Astrocyte (in vitro differentiated cells and primary cell): ENCODE data around the gene ST14. TPM values are rescaled to one million over a fixed set of nuclear protein-coding genes. Genes with fewer than 3 reads are reported as not detected.

Experiments used
- DNase-seq: peaks from one replicate; pipeline ENCODE4 v3.0.0-alpha.2; 2010; ENCODE audit warnings: low read depth
- FAIRE-seq: peaks from 2 replicates; lab custom pipeline; 2011; peaks lifted over from hg19 to GRCh38; lab: Jason Lieb, UNC
- H2AFZ ChIP-seq: 2 replicates; pipeline ENCODE4 v1.6.0; 2012; ENCODE audit warnings: low read depth, low read length, inconsistent platforms
- H3K27ac ChIP-seq: 2 replicates; pipeline ENCODE4 v1.5.1; 2011; ENCODE audit warnings: low read depth, low read length, inconsistent platforms
- H3K27me3 ChIP-seq: 2 replicates; pipeline ENCODE4 v1.6.0; 2011; ENCODE audit warnings: low read length, inconsistent platforms; ENCODE audit not compliant: insufficient read depth
- H3K36me3 ChIP-seq: 2 replicates; pipeline ENCODE4 v1.5.1; 2011; ENCODE audit warnings: low read length, inconsistent platforms; ENCODE audit not compliant: insufficient read depth
- H3K4me1 ChIP-seq: 2 replicates; pipeline ENCODE4 v1.5.1; 2011; ENCODE audit warnings: low read length, inconsistent platforms; ENCODE audit not compliant: insufficient read depth
- H3K4me2 ChIP-seq: 2 replicates; pipeline ENCODE4 v1.6.0; 2012; ENCODE audit warnings: low read length, inconsistent platforms
- H3K4me3 ChIP-seq: 2 replicates; pipeline ENCODE4 v1.5.1; 2011; ENCODE audit warnings: low read depth, mild to moderate bottlenecking, low read length, inconsistent platforms; ENCODE audit not compliant: insufficient read depth
- H3K79me2 ChIP-seq: 2 replicates; pipeline ENCODE4 v1.6.0; 2012; ENCODE audit warnings: mild to moderate bottlenecking, low read length, inconsistent platforms; ENCODE audit not compliant: insufficient read depth
- H3K9ac ChIP-seq: 2 replicates; pipeline ENCODE4 v1.6.0; 2012; ENCODE audit warnings: mild to moderate bottlenecking, low read length, inconsistent platforms
- H3K9me3 ChIP-seq: 2 replicates; pipeline ENCODE4 v1.5.1; 2012; ENCODE audit warnings: low read depth, mild to moderate bottlenecking, low read length, inconsistent platforms; ENCODE audit not compliant: insufficient read depth
- H4K20me1 ChIP-seq: 2 replicates; pipeline ENCODE4 v1.6.0; 2012; ENCODE audit warnings: low read length, inconsistent platforms; ENCODE audit not compliant: insufficient read depth
- H3K27ac Mint-ChIP-seq: one replicate; pipeline ENCODE4 v1.8.0; 2021; ENCODE audit warnings: mild to moderate bottlenecking, mixed read lengths; ENCODE audit not compliant: unreplicated experiment
- H3K27me3 Mint-ChIP-seq: one replicate; pipeline ENCODE4 v1.8.0; 2021; ENCODE audit warnings: low read depth, mixed read lengths; ENCODE audit not compliant: unreplicated experiment
- H3K36me3 Mint-ChIP-seq: one replicate; pipeline ENCODE4 v1.8.0; 2021; ENCODE audit warnings: low read depth, mixed read lengths; ENCODE audit not compliant: unreplicated experiment
- H3K4me1 Mint-ChIP-seq: one replicate; pipeline ENCODE4 v1.8.0; 2021; ENCODE audit warnings: low read depth, mixed read lengths; ENCODE audit not compliant: unreplicated experiment
- H3K4me3 Mint-ChIP-seq: one replicate; pipeline ENCODE4 v1.8.0; 2021; ENCODE audit warnings: mild to moderate bottlenecking, moderate library complexity, mixed read lengths; ENCODE audit not compliant: unreplicated experiment
- H3K9me3 Mint-ChIP-seq: one replicate; pipeline ENCODE4 v1.8.0; 2021; ENCODE audit warnings: mild to moderate bottlenecking, mixed read lengths; ENCODE audit not compliant: unreplicated experiment
- EZH2 ChIP-seq: IDR thresholded peaks from 2 replicates; pipeline ENCODE4 v1.6.1; 2012; ENCODE audit warnings: mild to moderate bottlenecking, low read length, inconsistent platforms; ENCODE audit not compliant: insufficient read depth
- total RNA-seq: library from RNA; stranded (reverse); gene quantifications from 2 replicates; pipeline ENCODE4 v1.2.1, GENCODE V29; 2021
- TF ChIP-seq, protein P1 (sequence below): IDR thresholded peaks from 2 replicates; pipeline ENCODE4 v1.5.1; 2011; ENCODE audit warnings: low read depth, mild to moderate bottlenecking, inconsistent platforms, low read length, moderate library complexity; ENCODE audit not compliant: insufficient read depth

Gene ST14
- total RNA-seq, 1 donor from 2014 or later: 4.2 TPM

DNA sequence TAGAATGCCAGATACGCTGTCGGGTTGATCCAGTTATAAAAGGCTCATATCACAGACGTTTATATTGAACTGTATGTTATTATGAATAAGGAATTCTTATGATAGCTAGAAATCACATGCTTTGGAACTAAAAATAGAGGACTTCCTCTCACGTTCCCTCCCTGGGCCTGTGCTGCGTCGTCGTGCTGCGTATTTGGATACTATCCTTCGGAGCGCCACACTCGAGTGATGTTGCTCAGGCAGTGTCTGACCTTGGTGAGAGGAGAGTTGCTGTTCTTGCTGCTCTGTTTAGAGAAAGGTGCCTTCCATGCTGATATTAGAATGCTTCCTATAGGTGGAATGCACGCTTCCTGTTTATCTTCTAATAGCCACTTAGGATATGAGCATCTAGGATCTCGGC lies 20.2 kb upstream of the ST14 start:
- DNase-seq (no peak), FAIRE-seq (no peak)
- peaks cover 32% of the 10 kb centered on the region for H3K36me3 Mint-ChIP-seq
- H3K27me3 ChIP-seq: no peaks in the 10 kb centered on the region
- peaks cover 3% of the 10 kb centered on the region for H3K4me1 ChIP-seq
- H3K27ac Mint-ChIP-seq: no peak overlapping the region
- H3K9me3 Mint-ChIP-seq: no peaks in the 10 kb centered on the region
- H3K4me3 ChIP-seq: no peak overlapping the region
- H3K4me2 ChIP-seq: no peak overlapping the region
- peaks cover 8% of the 10 kb centered on the region for H3K4me1 Mint-ChIP-seq
- H4K20me1 ChIP-seq: peaks cover 32% of the 10 kb centered on the region
- no peak overlapping the region for H3K4me3 Mint-ChIP-seq
- H3K27ac ChIP-seq: no peak overlapping the region
- H3K27me3 Mint-ChIP-seq: no peaks in the 10 kb centered on the region
- H2AFZ ChIP-seq: no peak overlapping the region
- TF ChIP-seq, protein P1, sequence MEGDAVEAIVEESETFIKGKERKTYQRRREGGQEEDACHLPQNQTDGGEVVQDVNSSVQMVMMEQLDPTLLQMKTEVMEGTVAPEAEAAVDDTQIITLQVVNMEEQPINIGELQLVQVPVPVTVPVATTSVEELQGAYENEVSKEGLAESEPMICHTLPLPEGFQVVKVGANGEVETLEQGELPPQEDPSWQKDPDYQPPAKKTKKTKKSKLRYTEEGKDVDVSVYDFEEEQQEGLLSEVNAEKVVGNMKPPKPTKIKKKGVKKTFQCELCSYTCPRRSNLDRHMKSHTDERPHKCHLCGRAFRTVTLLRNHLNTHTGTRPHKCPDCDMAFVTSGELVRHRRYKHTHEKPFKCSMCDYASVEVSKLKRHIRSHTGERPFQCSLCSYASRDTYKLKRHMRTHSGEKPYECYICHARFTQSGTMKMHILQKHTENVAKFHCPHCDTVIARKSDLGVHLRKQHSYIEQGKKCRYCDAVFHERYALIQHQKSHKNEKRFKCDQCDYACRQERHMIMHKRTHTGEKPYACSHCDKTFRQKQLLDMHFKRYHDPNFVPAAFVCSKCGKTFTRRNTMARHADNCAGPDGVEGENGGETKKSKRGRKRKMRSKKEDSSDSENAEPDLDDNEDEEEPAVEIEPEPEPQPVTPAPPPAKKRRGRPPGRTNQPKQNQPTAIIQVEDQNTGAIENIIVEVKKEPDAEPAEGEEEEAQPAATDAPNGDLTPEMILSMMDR: no peak
- no peak for TF ChIP-seq EZH2
- H3K79me2 ChIP-seq: peaks cover 3% of the 10 kb centered on the region
- peaks cover 5% of the 10 kb centered on the region for H3K36me3 ChIP-seq
- no peak overlapping the region for H3K9ac ChIP-seq
- no peaks in the 10 kb centered on the region for H3K9me3 ChIP-seq

DNA sequence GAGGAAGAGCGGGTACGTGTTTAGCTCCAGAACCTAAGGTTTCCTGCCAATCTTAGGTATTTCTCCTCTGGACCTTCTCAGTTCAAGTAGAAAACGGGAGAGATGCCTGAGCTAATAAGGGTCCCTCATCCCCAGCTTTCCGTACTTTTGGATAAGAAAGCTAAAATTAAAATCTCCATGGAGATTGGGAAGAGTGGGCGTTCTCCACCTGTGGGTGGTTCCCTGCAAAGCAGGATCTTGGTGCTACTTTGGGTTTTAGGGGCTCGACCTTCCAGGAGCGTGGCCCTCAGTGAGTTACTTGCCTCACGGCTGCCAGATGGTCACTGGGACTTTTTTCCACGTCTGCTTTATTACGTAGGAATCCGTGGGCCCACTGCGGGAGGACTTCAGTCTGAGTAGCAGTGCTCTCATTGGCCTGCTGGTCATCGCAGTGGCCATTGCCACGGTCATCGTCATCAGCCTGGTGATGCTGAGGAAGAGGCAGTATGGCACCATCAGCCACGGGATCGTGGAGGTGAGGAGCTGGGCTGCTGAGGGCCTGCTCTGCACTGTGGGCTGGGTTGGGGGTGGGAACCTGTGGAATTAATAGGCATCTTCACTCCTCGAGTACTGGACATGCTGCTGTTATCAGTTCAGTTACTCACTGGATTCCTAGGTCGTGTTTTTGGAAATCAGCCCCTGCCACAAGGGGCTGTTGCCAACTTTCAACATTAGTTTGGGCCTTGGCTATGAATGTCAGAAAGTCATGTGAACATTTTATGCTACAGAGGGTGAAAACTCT lies 17.8 kb upstream of the ST14 start:
- H3K4me1 Mint-ChIP-seq: peaks cover 17% of the 10 kb centered on the region
- Histone ChIP-seq H3K4me2 (no peak overlapping the region), H3K4me1 (peaks cover 3% of the 10 kb centered on the region), H2AFZ (no peak overlapping the region), H3K79me2 (peaks cover 3% of the 10 kb centered on the region), H3K27me3 (no peaks in the 10 kb centered on the region), H3K9me3 (no peaks in the 10 kb centered on the region), H3K36me3 (peaks cover 9% of the 10 kb centered on the region), H3K27ac (no peak overlapping the region), H3K9ac (no peak overlapping the region), H3K4me3 (no peak overlapping the region), H4K20me1 (peaks cover 45% of the 10 kb centered on the region)
- no peak overlapping the region for H3K4me3 Mint-ChIP-seq
- H3K36me3 Mint-ChIP-seq: peaks cover 27% of the 10 kb centered on the region
- no peaks in the 10 kb centered on the region for H3K9me3 Mint-ChIP-seq
- peak; percentile 63 for DNase-seq
- H3K27me3 Mint-ChIP-seq: no peaks in the 10 kb centered on the region
- TF ChIP-seq EZH2: no peak
- TF ChIP-seq, protein P1: no peak
- FAIRE-seq: no peak
- H3K27ac Mint-ChIP-seq: no peak overlapping the region

DNA sequence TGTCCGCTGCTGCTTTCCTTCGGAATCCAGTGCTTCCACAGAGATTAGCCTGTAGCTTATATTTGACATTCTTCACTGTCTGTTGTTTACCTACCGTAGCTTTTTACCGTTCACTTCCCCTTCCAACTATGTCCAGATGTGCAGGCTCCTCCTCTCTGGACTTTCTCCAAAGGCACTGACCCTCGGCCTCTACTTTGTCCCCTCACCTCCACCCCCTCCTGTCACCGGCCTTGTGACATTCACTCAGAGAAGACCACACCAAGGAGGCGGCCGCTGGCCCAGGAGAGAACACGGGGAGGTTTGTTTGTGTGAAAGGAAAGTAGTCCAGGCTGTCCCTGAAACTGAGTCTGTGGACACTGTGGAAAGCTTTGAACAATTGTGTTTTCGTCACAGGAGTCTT lies 15.4 kb upstream of the ST14 start:
- no peak overlapping the region for H3K27ac Mint-ChIP-seq
- peaks cover 3% of the 10 kb centered on the region for H3K4me1 ChIP-seq
- DNase-seq (no peak), FAIRE-seq (no peak)
- no peak overlapping the region for H2AFZ ChIP-seq
- no peak overlapping the region for H3K9ac ChIP-seq
- peaks cover 12% of the 10 kb centered on the region for H3K4me1 Mint-ChIP-seq
- H4K20me1 ChIP-seq: peaks cover 32% of the 10 kb centered on the region
- H3K27me3 ChIP-seq: no peaks in the 10 kb centered on the region
- no peaks in the 10 kb centered on the region for H3K9me3 Mint-ChIP-seq
- peaks cover 9% of the 10 kb centered on the region for H3K36me3 ChIP-seq
- peaks cover 1% of the 10 kb centered on the region for H3K79me2 ChIP-seq
- H3K4me3 Mint-ChIP-seq: no peak overlapping the region
- H3K27ac ChIP-seq: no peak overlapping the region
- H3K9me3 ChIP-seq: no peaks in the 10 kb centered on the region
- H3K36me3 Mint-ChIP-seq: peaks cover 22% of the 10 kb centered on the region
- no peak overlapping the region for H3K4me3 ChIP-seq
- no peak overlapping the region for H3K4me2 ChIP-seq
- TF ChIP-seq, protein P1: no peak
- no peak for TF ChIP-seq EZH2
- H3K27me3 Mint-ChIP-seq: no peaks in the 10 kb centered on the region
